GM19023 (cell line): ENCODE data around the gene AFF3.
A peak's percentile ranks its signal among the peaks of the same experiment; 100 is the strongest.

Experiments used
- ATAC-seq: cut with Tn5 transposase; IDR thresholded peaks from one replicate; pipeline ENCODE4 v1.9.1; 2021; ENCODE audit warnings: mild to moderate bottlenecking, moderate library complexity; ENCODE audit not compliant: unreplicated experiment

AFF3 gene

GRCh38 chr2:100151310-100151709 lies 8.9 kb upstream of the AFF3 start:
- ATAC-seq = no peak

GRCh38 chr2:100148883-100149282 lies 6.5 kb upstream of the AFF3 start:
- ATAC-seq = no peak

GRCh38 chr2:100146657-100146960 lies 4.2 kb upstream of the AFF3 start:
- no peak for ATAC-seq

- ATAC-seq = no peak
These were observed 3.7 kb upstream of the AFF3 start for GRCh38 chr2:100145893-100146656.

GRCh38 chr2:100143286-100143685 lies 896 bp upstream of the AFF3 start:
- ATAC-seq = no peak

- ATAC-seq = no peak
These were observed 484 bp downstream of the AFF3 start for GRCh38 chr2:100141906-100142305.

- ATAC-seq = no peak
These were observed 1.8 kb downstream of the AFF3 start for GRCh38 chr2:100140582-100140981.

- no peak for ATAC-seq
These were observed 4.4 kb downstream of the AFF3 start for GRCh38 chr2:100137866-100138570.

GRCh38 chr2:100137318-100137717 lies 5.1 kb downstream of the AFF3 start:
- no peak for ATAC-seq

- no peak for ATAC-seq
These were observed 6.1 kb downstream of the AFF3 start for GRCh38 chr2:100136310-100136709.

- no peak for ATAC-seq
These were observed 7.0 kb downstream of the AFF3 start for GRCh38 chr2:100135415-100135814.

- ATAC-seq = no peak
These were observed 11.6 kb downstream of the AFF3 start for GRCh38 chr2:100130595-100131391.

GRCh38 chr2:100126897-100127401 lies 15.4 kb downstream of the AFF3 start:
- ATAC-seq = no peak

- no peak for ATAC-seq
These were observed 16.2 kb downstream of the AFF3 start for GRCh38 chr2:100126201-100126600.

- ATAC-seq = no peak
These were observed 16.8 kb downstream of the AFF3 start for GRCh38 chr2:100125626-100126025.

- no peak for ATAC-seq
These were observed 17.6 kb downstream of the AFF3 start for GRCh38 chr2:100124761-100125160.

- no peak for ATAC-seq
These were observed 21.2 kb downstream of the AFF3 start for GRCh38 chr2:100121124-100121718.

- no peak for ATAC-seq
These were observed 23.2 kb downstream of the AFF3 start for GRCh38 chr2:100119235-100119634.

- ATAC-seq = peak; percentile 79
These were observed 28.4 kb downstream of the AFF3 start for GRCh38 chr2:100113990-100114433.

- ATAC-seq = no peak
These were observed 31.8 kb downstream of the AFF3 start for GRCh38 chr2:100110614-100111000.

GRCh38 chr2:100109986-100110613 lies 32.3 kb downstream of the AFF3 start:
- no peak for ATAC-seq
